KOPT-K1 (cell line): ENCODE measurements around the gene FMO2.

Experiments
- H3K27ac ChIP-seq: fragments of 200-600 bp; sonication (generic); 2 replicates; pipeline ENCODE4 v1.5.1; 2016; ENCODE audit warnings: antibody characterized with exemption, mild to moderate bottlenecking, low read depth, low read length; ENCODE audit not compliant: poor library complexity, severe bottlenecking
- H3K36me3 ChIP-seq: fragments of 200-600 bp; sonication (generic); 2 replicates; pipeline ENCODE4 v1.5.1; 2017; ENCODE audit warnings: antibody characterized with exemption, mild to moderate bottlenecking, low read length, moderate library complexity; ENCODE audit not compliant: insufficient read depth
- H3K9me3 ChIP-seq: fragments of 200-600 bp; sonication (generic); 2 replicates; pipeline ENCODE4 v1.5.1; 2017; ENCODE audit warnings: antibody characterized with exemption, low read length, mild to moderate bottlenecking; ENCODE audit not compliant: insufficient read depth, poor library complexity, severe bottlenecking

Gene FMO2

GRCh38 chr1:171185091-171185490 is at the start of gene FMO2:
Gene FMO2 (plus strand): TSS chr1:171185300. CDS start chr1:171185714, 414 bp downstream.
- Histone ChIP-seq H3K9me3 (no peaks in the 10 kb centered on the region), H3K36me3 (no peaks in the 10 kb centered on the region), H3K27ac (no peak within 1 kb of the TSS)

GRCh38 chr1:171137580-171137979 is 47.5 kb upstream of the FMO2 start:
- Histone ChIP-seq H3K36me3 (no peaks in the 10 kb centered on the region), H3K9me3 (no peaks in the 10 kb centered on the region), H3K27ac (no peak overlapping the region)

- H3K36me3 ChIP-seq = no peaks in the 10 kb centered on the region
- H3K9me3 ChIP-seq = no peaks in the 10 kb centered on the region
- H3K27ac ChIP-seq = no peak overlapping the region
These were observed 46.1 kb upstream of the FMO2 start for GRCh38 chr1:171138980-171139379.

GRCh38 chr1:171139890-171140289 is 45.2 kb upstream of the FMO2 start:
- Histone ChIP-seq H3K9me3 (no peaks in the 10 kb centered on the region), H3K27ac (no peak overlapping the region), H3K36me3 (no peaks in the 10 kb centered on the region)

- H3K36me3 ChIP-seq = no peaks in the 10 kb centered on the region
- no peaks in the 10 kb centered on the region for H3K9me3 ChIP-seq
- no peak overlapping the region for H3K27ac ChIP-seq
These were observed 44.7 kb upstream of the FMO2 start for GRCh38 chr1:171140401-171140800.

GRCh38 chr1:171140956-171141687 is 44.0 kb upstream of the FMO2 start:
- Histone ChIP-seq H3K36me3 (no peaks in the 10 kb centered on the region), H3K27ac (no peak overlapping the region), H3K9me3 (no peaks in the 10 kb centered on the region)

GRCh38 chr1:171141688-171142415 is 43.2 kb upstream of the FMO2 start:
- Histone ChIP-seq H3K27ac (no peak overlapping the region), H3K36me3 (no peaks in the 10 kb centered on the region), H3K9me3 (no peaks in the 10 kb centered on the region)

GRCh38 chr1:171142416-171143385 is 42.4 kb upstream of the FMO2 start:
- Histone ChIP-seq H3K36me3 (no peaks in the 10 kb centered on the region), H3K27ac (no peak overlapping the region), H3K9me3 (no peaks in the 10 kb centered on the region)

- no peaks in the 10 kb centered on the region for H3K36me3 ChIP-seq
These were observed 34.9 kb upstream of the FMO2 start for GRCh38 chr1:171150156-171150555.

GRCh38 chr1:171152549-171152948 is 32.6 kb upstream of the FMO2 start:
- H3K9me3 ChIP-seq = no peaks in the 10 kb centered on the region
- no peak overlapping the region for H3K27ac ChIP-seq
- H3K36me3 ChIP-seq = no peaks in the 10 kb centered on the region

More at GRCh38 chr1:171150156-171150555, 34.9 kb upstream of the FMO2 start:
- H3K27ac ChIP-seq = no peak overlapping the region
- H3K9me3 ChIP-seq = no peaks in the 10 kb centered on the region

GRCh38 chr1:171155484-171155883 is 29.6 kb upstream of the FMO2 start:
- H3K27ac ChIP-seq = no peak overlapping the region
- H3K9me3 ChIP-seq = no peaks in the 10 kb centered on the region
- H3K36me3 ChIP-seq = no peaks in the 10 kb centered on the region

- no peaks in the 10 kb centered on the region for H3K36me3 ChIP-seq
- H3K9me3 ChIP-seq = no peaks in the 10 kb centered on the region
- H3K27ac ChIP-seq = no peak overlapping the region
These were observed 27.0 kb upstream of the FMO2 start for GRCh38 chr1:171158096-171158495.

GRCh38 chr1:171158551-171158950 is 26.5 kb upstream of the FMO2 start:
- Histone ChIP-seq H3K9me3 (no peaks in the 10 kb centered on the region), H3K36me3 (no peaks in the 10 kb centered on the region), H3K27ac (no peak overlapping the region)

GRCh38 chr1:171159148-171159547 is 26.0 kb upstream of the FMO2 start:
- Histone ChIP-seq H3K27ac (no peak overlapping the region), H3K9me3 (no peaks in the 10 kb centered on the region), H3K36me3 (no peaks in the 10 kb centered on the region)

GRCh38 chr1:171160211-171160610 is 24.9 kb upstream of the FMO2 start:
- Histone ChIP-seq H3K36me3 (no peaks in the 10 kb centered on the region), H3K9me3 (no peaks in the 10 kb centered on the region), H3K27ac (no peak overlapping the region)
